Common myeloid progenitor, CD34-positive (primary cell): ENCODE data around the gene LYAR. TPM values are rescaled to one million over a fixed set of nuclear protein-coding genes. Genes with fewer than 3 reads are reported as not detected.
A peak's percentile ranks its signal among the peaks of the same experiment; 100 is the strongest.

Experiments used
- CTCF ChIA-PET: fragments of 350-600 bp; sonication (Branson Sonifier 250); formaldehyde crosslinking; loops from one replicate; lab custom pipeline; 2021; ENCODE audit warnings: antibody characterized with exemption; lab: Charles Lee
- POLR2A ChIA-PET: fragments of 350-600 bp; sonication (Branson Sonifier 250); formaldehyde crosslinking; loops from one replicate; lab custom pipeline; 2021; ENCODE audit warnings: antibody characterized with exemption; lab: Charles Lee
- DNase-seq, 3 donors: peaks; one replicate each; pipeline versions ENCODE4 v3.0.0 to v3.0.0-alpha.2; 2013
- H3K27ac ChIP-seq, 2 experiments: 1 replicate in 1 of 2; 2 replicates in 1 of 2; pipeline ENCODE4 v1.7.0; 2013; ENCODE audit warnings: inconsistent platforms in 2 of 2, low read length in 2 of 2, mild to moderate bottlenecking in 2 of 2, low read depth in 1 of 2, moderate library complexity in 1 of 2; ENCODE audit not compliant: severe bottlenecking in 2 of 2, insufficient read depth in 1 of 2, poor library complexity in 1 of 2
- H3K27me3 ChIP-seq, 5 experiments: replicated peaks in 2 of 5; 1 replicate in 3 of 5; 2 replicates in 2 of 5; pipeline versions ENCODE4 v1.6.1 to v1.7.0; 2013; ENCODE audit warnings: low read length in 4 of 5, mild to moderate bottlenecking in 2 of 5, moderate library complexity in 2 of 5, inconsistent platforms in 1 of 5; ENCODE audit not compliant: insufficient read depth in 5 of 5, control insufficient read depth in 4 of 5
- H3K36me3 ChIP-seq, 4 experiments: 1 replicate in 2 of 4; 2 replicates in 2 of 4; pipeline versions ENCODE4 v1.6.1 to v1.7.0; 2013; ENCODE audit warnings: low read length in 3 of 4, control low read depth in 1 of 4, mild to moderate bottlenecking in 1 of 4; ENCODE audit not compliant: control insufficient read depth in 4 of 4, insufficient read depth in 4 of 4
- H3K4me1 ChIP-seq, 4 experiments: 1 replicate in 3 of 4; 2 replicates in 1 of 4; pipeline versions ENCODE4 v1.6.1 to v1.7.1; 2013; ENCODE audit warnings: low read length in 3 of 4, mild to moderate bottlenecking in 3 of 4, control low read depth in 1 of 4, inconsistent platforms in 1 of 4, moderate library complexity in 1 of 4; ENCODE audit not compliant: control insufficient read depth in 4 of 4, insufficient read depth in 4 of 4; ENCODE audit errors: control extremely low read depth in 1 of 4
- H3K4me3 ChIP-seq, 7 experiments: 1 replicate in 4 of 7; 2 replicates in 3 of 7; pipeline versions ENCODE4 v1.5.1 to v1.7.0; 2013; ENCODE audit warnings: mild to moderate bottlenecking in 7 of 7, low read length in 6 of 7, moderate library complexity in 6 of 7, inconsistent platforms in 2 of 7, low read depth in 2 of 7, control low read depth in 1 of 7; ENCODE audit not compliant: insufficient read depth in 4 of 7, control insufficient read depth in 1 of 7; ENCODE audit errors: extremely low read depth in 1 of 7
- H3K9me3 ChIP-seq, 5 experiments: 1 replicate in 4 of 5; 2 replicates in 1 of 5; pipeline versions ENCODE4 v1.6.1 to v1.7.1; 2013; ENCODE audit warnings: low read length in 4 of 5, mild to moderate bottlenecking in 2 of 5, inconsistent platforms in 1 of 5, low read depth in 1 of 5, moderate library complexity in 1 of 5; ENCODE audit not compliant: control insufficient read depth in 4 of 5, insufficient read depth in 2 of 5; ENCODE audit errors: control extremely low read depth in 1 of 5
- WGBS: methylation state at CpG from one replicate; pipeline ENCODE4 v1.1.5; 2013; ENCODE audit not compliant: insufficient coverage; 5-methylcytosine and 5-hydroxymethylcytosine counted together
- polyA plus RNA-seq: library from polyadenylated mRNA; unstranded; fragments of 120-200 nt; gene quantifications from one replicate; pipeline ENCODE4 v1.2.1, GENCODE V29; 2013

The LYAR gene
- polyA plus RNA-seq = 22.9 TPM

- peak within 1 kb of the TSS; percentile 52 to 86 for H3K27ac ChIP-seq
- POLR2A ChIA-PET = interaction anchor here (0.9 kb wide), 1 partner anchor 9 kb away, joined by 3 read pairs; no protein-coding TSS in a partner anchor
- H3K4me1 ChIP-seq = peaks cover 13 to 24% (median 22%) of the 10 kb centered on the region in 4 experiments
- peaks cover 0 to 18% (median 6%) of the 10 kb centered on the region in 4 experiments for H3K36me3 ChIP-seq
- CTCF ChIA-PET = interaction anchor here (0.6 to 1.4 kb wide), 2 partner anchors 30 to 47 kb away, joined by 4 to 5 read pairs; no protein-coding TSS in a partner anchor
- peak within 1 kb of the TSS; percentile 68 to 93 (median 87) for H3K4me3 ChIP-seq
- under 1% methylated on average over 59 of the region's 77 CpGs for WGBS
- no peaks in the 10 kb centered on the region for H3K27me3 ChIP-seq
- no peaks in the 10 kb centered on the region for H3K9me3 ChIP-seq
- peak; percentile 88 to 94 (median 93) for DNase-seq
Measured at GRCh38 chr4:4289941-4290850, at the start of gene LYAR, which contains the start of gene ZBTB49. LYAR (minus strand) TSS chr4:4290154; CDS start chr4:4283742, 6,412 bp downstream. ZBTB49 (plus strand) TSS chr4:4290251; CDS start chr4:4299946, 9,695 bp downstream.

- Histone ChIP-seq H3K4me3 (no peak overlapping the region), H3K9me3 (no peaks in the 10 kb centered on the region), H3K27me3 (peaks cover 0 to 15% (median 6%) of the 10 kb centered on the region in 5 experiments), H3K36me3 (no peaks in the 10 kb centered on the region), H3K4me1 (no peaks in the 10 kb centered on the region), H3K27ac (no peak overlapping the region)
- WGBS = 62% methylated on average over 20 of the region's 21 CpGs
- ChIA-PET CTCF (interaction anchor here (1.0 to 1.8 kb wide), 2 partner anchors 57 to 119 kb away, joined by 3 read pairs; no protein-coding TSS in a partner anchor), POLR2A (no interaction called here)
- no peak for DNase-seq
Measured at GRCh38 chr4:4339504-4340085, 49.6 kb upstream of the LYAR start.

GRCh38 chr4:4338210-4339001 is 48.5 kb upstream of the LYAR start:
- no peaks in the 10 kb centered on the region for H3K9me3 ChIP-seq
- H3K4me3 ChIP-seq = no peak overlapping the region
- no peak for DNase-seq
- peaks cover 0 to 15% (median 6%) of the 10 kb centered on the region in 5 experiments for H3K27me3 ChIP-seq
- H3K36me3 ChIP-seq = no peaks in the 10 kb centered on the region
- ChIA-PET POLR2A (no interaction called here), CTCF (interaction anchor here (1.0 to 1.2 kb wide), 4 partner anchors 37 to 90 kb away, joined by 3 read pairs; partner anchors contain the start of gene TMEM128)
- H3K4me1 ChIP-seq = peaks cover 0 to under 1% (median under 1%) of the 10 kb centered on the region in 4 experiments
- 97% methylated on average over 7 of the region's 11 CpGs for WGBS
- no peak overlapping the region for H3K27ac ChIP-seq

- ChIA-PET POLR2A (no interaction called here), CTCF (interaction anchor here (0.8 to 2.7 kb wide), 6 partner anchors 9 to 87 kb away, joined by 4 to 17 read pairs (median 4); partner anchors contain the start of gene TMEM128)
- 58% methylated on average over 14 of the region's 21 CpGs for WGBS
- peaks cover 0 to 3% (median 1%) of the 10 kb centered on the region in 4 experiments for H3K4me1 ChIP-seq
- H3K36me3 ChIP-seq = no peaks in the 10 kb centered on the region
- DNase-seq = peak; percentile 54 to 66 (median 60)
- peaks cover 0 to 15% (median 5%) of the 10 kb centered on the region in 5 experiments for H3K27me3 ChIP-seq
- no peak overlapping the region for H3K27ac ChIP-seq
- no peak overlapping the region for H3K4me3 ChIP-seq
- H3K9me3 ChIP-seq = no peaks in the 10 kb centered on the region
Measured at GRCh38 chr4:4334798-4335520, 45.0 kb upstream of the LYAR start.

- DNase-seq = peak; percentile 23 to 56 (median 46)
- Histone ChIP-seq H3K27ac (no peak overlapping the region), H3K4me1 (peaks cover 0 to 3% (median 1%) of the 10 kb centered on the region in 4 experiments), H3K9me3 (no peaks in the 10 kb centered on the region), H3K36me3 (no peaks in the 10 kb centered on the region), H3K27me3 (peaks cover 0 to 5% (median 0%) of the 10 kb centered on the region in 5 experiments), H3K4me3 (no peak overlapping the region)
- ChIA-PET POLR2A (no interaction called here), CTCF (interaction anchor here (0.8 to 2.3 kb wide), 12 partner anchors 8 to 94 kb away, joined by 3 to 6 read pairs (median 3); partner anchors contain the start of gene TMEM128)
- WGBS = 40% methylated on average over 9 of the region's 11 CpGs
Measured at GRCh38 chr4:4333265-4333706, 43.3 kb upstream of the LYAR start.

GRCh38 chr4:4332529-4332928 is 42.6 kb upstream of the LYAR start:
- no CpG with 5 or more reads among the region's 3 CpGs for WGBS
- no peak overlapping the region for H3K4me3 ChIP-seq
- ChIA-PET CTCF (interaction anchor here (0.6 to 2.3 kb wide), 10 partner anchors 9 to 95 kb away, joined by 3 to 9 read pairs (median 4); no protein-coding TSS in a partner anchor), POLR2A (no interaction called here)
- H3K27me3 ChIP-seq = peaks cover 0 to 7% (median 0%) of the 10 kb centered on the region in 5 experiments
- no peaks in the 10 kb centered on the region for H3K36me3 ChIP-seq
- H3K27ac ChIP-seq = no peak overlapping the region
- no peaks in the 10 kb centered on the region for H3K9me3 ChIP-seq
- peaks cover 0 to 3% (median 1%) of the 10 kb centered on the region in 4 experiments for H3K4me1 ChIP-seq
- DNase-seq = peak in 2 of 3 donors; percentile 39 to 57
